G401.6 (cell line): ENCODE data around the gene ELAVL1.
"Not testable (repeated sequence)": the region's sequence is repeated elsewhere in the genome, so short reads cannot be mapped to it uniquely, and the experiment has no call there.

ENCODE experiments used
- FAIRE-seq: peaks from 2 replicates; lab custom pipeline; 2012; peaks lifted over from hg19 to GRCh38; lab: Jason Lieb, UNC

The ELAVL1 gene

DNA sequence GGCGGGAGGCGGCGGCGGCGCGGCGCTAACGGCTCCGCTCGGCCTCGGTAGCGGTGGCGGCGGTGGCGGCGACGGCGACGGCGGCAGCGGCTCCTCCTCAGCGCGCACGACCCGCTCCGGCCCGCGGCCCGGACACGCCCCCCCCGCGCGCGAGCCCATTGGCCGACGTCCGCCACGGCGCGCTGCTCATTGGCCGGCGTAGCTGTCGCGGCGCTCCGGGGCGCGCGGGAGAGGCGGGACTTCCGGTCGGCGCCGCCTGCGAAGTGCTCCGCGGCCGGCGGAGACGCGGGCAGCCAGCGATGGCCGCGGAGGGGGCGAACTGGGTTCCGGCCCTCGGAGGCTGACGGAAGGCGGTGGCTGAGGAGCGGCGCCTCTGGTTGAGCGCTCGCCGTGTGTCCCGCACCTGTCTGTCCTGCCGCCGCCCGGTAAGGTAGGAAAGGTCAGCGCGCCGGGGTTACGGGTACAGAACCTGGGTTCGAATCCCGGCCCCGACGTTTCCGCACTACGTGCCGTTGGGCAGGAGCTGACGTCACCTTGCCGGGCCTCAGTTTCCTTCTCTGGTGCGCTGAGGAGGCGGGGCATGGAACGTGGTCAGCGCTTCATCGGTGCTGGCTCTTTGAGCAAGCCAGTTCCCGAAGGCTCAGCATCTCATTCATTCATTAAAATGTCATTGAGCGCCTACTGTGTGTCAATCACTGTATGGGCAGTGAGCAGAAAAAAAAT lies at the start of gene ELAVL1:
TSS of gene ELAVL1 (minus strand) at position 108 of the 723 bp plus-strand sequence. CDS start 13,826 bp downstream, outside the sequence.
- no peak for FAIRE-seq

DNA sequence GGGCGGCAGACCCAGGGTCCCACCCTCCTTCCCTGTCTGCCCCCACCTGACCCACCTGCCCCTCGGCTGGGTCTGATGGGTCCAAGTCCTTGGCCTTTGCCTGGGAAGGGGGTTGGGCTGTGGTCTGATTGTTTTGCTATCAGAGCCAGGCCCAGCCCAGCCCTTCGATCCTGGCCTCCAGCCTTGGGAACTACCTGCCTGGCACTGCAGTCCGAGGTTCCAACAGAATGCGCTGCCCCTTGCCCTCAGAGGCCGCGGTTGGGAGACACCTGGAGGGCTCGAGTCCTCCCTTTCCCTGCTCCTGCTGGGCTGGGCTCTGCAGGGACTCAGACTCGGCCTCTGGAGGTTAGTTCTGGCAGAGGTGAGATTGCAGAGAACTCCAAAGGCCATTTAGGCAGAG lies 48.7 kb upstream of the ELAVL1 start:
- FAIRE-seq: no peak

DNA sequence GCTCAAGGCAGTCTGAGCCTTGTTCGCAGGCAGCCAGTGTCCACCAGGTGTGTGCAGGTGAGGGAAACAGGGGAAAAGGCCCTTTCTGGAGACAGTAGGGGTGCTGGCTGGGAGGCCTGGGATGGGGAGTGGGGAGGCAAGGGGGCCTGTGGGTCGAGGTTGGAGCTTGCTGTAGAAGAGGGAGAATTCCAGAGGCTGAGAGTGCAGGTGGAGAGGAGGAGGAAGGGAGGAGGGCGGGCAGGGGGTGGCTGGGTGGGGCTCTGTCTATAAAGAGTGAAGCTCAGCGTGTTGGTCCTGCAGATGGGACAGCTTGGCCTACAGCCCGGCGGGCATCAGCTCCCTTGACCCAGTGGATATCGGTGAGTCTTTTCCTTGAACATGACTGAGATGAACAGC lies 47.0 kb upstream of the ELAVL1 start, which contains the start of gene CCL25:
TSS of gene CCL25 (plus strand) at position 297 of the 396 bp plus-strand sequence. CDS start 290 bp downstream, outside the sequence.
- FAIRE-seq: no peak

DNA sequence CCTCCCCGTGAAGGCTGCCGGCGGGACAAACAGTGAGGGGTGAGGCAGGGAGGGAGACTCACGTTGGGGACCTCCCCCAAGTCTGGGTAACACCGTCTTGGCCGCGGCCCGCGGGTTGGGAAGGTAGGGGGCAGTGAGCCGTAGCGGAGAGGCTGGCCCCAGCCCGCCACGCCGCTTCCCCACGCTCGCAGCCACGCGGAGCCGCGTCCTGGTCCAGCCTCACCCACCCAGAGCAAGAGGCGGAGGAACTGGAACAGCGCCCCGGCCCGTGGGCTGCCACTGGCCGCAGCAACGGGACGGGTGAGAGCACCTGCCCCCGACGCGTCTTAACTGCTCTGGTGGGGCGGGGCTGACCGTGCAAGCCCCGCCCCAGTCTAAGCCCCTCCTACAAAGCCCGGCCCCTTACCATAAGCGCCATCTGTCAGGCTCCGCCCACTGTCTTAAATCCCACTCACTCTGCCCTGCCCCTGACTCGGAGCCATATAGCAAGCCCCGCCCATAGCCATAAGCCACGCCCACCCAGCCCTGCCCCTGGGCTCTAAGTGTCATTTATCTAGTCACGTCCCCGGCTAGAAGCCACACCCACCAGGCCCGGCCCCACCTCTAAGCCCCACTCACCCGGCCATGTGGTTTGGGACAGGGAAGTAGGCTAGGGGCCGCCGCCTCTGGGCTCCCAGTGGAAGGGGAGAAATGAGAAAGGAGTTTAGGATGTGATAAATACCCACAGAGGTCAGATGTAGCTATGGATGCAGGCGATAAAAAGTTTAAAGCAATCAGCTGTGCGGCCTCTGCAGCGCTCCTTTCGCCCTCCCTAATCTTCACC lies 45.0 kb upstream of the ELAVL1 start:
- FAIRE-seq: no peak

DNA sequence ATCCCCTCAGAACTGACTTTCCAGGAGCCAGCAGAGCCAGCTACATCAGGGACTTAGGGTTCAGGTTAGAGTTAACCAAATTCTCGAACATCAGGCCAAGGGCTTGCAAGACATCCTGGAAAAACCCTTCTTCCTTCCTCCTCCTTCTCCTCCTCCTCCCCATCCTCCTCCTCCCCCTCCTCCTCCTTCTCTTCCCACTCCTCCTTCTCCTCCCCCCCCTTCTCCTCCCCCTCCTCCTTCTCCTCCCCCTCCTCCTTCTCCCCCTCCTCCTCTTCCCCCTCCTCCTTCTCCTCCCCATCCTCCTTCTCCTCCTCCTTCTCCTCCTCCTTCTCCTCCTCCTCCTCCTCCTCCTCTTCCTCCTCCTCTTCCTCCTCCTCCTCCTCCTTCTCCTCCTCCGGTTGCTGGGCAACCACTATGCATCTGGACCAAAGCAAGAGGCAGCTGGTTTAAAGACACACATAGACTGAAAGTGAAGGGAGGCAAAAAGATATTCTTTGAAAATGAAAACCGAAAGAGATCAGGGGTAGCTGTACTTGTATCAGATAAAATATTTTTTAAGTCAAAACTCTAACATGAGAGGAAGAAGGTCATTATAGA lies 41.2 kb upstream of the ELAVL1 start:
- FAIRE-seq: no peak

DNA sequence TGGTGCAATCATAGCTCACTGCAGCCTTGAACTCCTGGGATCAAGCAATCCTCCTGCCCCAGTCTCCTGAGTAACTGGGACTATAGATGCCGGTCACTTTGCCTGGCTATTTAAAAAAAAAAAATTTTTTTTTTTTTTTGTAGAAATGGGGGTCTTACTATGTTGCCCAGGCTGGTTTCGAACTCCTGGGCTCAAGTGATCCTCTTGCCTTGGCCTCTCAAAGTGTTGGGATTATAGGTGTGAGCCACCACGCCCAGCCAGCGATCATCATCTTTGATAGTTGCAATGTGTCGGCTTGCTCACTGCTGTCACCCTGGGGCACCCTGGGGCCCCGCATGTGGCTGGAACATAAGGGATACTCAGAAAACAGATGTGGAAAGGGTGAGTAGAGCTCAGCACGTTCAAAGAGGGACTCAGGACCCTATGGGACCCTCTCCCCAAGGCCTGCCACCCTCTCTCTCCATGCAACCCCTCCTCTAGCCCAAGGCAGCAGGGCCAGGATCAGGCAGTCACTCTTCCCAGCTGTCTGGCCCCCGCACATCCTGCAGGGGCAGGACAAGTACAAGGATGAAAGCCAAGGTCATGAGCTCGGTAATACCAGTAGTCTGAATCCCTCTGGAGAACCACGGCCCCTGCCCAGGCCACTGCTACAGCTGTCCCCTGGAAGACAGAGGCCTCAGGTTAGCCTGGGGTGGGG lies 40.6 kb upstream of the ELAVL1 start:
- FAIRE-seq: no peak

DNA sequence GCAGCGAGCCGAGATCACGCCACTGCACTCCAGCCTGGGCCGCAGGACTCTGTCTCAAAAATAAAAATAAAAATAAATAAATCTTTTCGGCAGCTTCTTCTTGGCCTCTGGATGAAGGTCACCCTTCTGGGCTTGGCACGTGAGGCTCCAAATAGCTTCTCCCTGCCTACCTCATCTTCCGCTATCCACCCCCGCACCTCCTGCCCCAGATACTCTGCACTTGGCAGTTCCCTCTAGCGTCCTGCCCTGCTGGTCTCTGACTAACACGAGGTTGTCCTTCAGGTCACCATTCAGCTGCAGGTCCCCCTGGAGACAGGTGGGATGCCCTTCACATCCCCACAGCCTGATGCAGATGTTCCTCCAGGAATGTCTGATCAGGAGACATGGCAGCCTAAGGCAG lies 38.6 kb upstream of the ELAVL1 start:
- FAIRE-seq: no peak

DNA sequence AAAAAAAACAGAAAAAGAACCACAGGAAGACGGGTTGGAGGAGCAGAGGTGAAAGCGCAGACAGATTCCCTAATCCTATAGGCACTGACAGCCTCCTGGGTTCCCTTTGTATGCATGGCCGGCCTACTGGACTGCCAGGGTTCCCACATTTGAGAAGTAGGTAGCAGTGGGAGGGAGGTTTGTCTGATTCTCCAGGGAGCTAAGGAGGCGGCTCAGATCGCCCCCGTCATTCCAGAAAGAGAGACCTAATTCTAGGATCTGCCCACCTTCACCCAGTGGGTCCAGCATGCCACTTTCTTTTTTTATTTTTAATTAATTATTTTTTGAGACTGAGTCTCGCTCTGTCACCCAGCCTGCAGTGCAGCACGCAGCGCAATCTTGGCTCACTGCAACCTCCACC lies 37.5 kb upstream of the ELAVL1 start:
- no peak for FAIRE-seq

DNA sequence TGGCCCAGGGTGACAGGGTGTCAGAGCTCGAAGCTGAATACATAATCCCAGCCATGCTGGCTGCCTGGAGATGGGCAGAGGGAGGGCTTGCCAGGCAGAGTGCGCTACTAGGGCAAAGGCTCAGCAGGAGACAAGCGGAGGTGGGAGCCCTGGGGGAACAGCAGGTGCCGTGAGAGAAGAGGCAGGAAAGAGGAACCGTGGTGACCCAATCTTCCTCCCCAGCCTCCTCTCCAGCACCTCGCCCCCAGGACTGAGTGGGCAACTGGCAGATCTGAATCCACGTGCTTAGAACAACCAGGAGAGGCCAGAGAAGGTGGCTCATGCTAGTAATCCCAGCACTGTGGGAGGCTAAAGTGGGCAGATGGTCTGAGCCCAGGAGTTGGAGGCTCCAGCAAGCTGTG lies 36.1 kb upstream of the ELAVL1 start:
- FAIRE-seq: no peak

DNA sequence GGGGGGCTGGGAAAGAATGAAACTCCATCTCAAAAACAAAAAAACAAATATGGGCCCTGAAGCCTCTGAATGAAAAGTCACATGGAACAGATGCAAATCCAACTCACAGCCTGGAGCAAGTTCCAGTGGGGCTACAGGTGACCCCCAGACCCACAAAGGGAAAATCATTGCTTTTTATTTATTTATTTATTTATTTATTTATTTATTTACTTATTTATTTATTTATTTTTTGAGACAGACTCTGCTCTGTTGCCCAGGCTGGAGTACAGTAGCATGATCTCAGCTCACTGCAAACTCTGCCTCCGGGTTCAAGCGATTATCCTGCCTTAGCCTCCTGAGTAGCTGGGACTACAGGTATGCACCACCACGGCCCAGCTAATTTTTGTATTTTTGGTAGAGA lies 33.8 kb upstream of the ELAVL1 start:
- FAIRE-seq: no peak

DNA sequence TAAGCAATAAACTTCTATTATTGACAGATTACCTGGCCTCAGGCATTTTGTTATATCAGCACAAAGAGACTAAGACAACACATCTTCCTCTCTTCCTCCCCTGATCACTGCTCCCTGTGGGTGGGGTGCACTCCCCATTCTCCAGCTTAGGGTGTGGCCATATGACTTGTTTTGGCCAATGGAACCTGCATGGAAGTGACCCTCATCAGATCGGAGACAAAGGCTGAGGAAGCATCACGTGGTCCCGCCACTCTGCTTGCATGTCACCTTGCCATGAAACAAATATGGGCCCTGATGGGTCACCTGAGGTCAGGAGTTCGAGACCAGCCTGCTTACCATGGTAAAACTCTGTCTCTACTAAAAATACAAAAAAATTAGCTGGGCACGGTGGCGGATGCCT lies 33.4 kb upstream of the ELAVL1 start:
- FAIRE-seq: no peak

DNA sequence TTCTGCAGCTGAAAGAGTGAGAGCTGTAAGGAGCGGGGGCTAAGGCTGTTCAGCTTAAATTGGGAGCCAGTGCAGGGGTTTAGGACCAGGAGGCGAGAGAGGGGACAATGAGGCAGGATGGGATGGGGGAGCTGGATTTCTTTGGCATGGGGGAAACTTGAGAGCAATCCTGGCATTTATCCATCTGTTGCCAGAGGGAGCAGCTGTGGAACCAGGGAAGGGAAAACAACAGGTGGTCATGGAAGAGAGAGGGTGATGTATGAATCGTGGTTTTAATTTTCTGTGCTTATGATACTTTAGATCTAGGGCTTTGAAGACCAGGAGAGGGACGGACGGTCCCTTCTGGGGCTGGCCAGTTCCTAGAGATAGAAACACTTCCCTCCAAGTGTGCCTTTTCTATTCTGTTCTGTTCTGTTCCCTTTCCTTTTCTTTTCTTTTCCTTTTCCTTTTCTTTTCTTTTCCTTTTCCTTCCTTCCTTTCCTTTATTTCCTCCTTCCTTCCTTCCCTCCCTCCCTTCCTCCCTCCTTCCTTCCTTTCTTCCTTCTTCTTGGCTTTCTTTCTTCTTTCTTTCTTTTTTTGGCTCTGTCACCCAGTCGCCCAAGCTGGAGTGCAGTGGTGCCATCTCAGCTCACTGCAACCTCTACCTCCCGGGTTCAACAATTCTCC lies 31.1 kb upstream of the ELAVL1 start:
- FAIRE-seq: no peak

DNA sequence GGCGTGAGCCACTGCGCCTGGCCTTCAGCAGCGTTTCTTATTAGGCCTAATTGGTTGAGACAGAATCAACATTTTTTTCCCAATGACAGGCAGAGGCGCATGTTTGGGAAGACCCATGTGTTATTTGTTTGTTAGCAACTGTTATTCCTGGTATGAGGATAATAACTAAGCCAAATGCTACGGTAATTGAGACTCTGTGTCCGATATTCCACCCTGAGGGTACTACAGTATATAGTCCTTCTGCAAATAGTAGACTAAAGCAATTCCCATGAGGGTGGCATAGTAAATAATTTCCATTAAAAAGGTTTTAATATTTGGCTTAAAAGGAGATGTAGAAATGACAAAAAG lies 28.7 kb upstream of the ELAVL1 start:
- no peak for FAIRE-seq

DNA sequence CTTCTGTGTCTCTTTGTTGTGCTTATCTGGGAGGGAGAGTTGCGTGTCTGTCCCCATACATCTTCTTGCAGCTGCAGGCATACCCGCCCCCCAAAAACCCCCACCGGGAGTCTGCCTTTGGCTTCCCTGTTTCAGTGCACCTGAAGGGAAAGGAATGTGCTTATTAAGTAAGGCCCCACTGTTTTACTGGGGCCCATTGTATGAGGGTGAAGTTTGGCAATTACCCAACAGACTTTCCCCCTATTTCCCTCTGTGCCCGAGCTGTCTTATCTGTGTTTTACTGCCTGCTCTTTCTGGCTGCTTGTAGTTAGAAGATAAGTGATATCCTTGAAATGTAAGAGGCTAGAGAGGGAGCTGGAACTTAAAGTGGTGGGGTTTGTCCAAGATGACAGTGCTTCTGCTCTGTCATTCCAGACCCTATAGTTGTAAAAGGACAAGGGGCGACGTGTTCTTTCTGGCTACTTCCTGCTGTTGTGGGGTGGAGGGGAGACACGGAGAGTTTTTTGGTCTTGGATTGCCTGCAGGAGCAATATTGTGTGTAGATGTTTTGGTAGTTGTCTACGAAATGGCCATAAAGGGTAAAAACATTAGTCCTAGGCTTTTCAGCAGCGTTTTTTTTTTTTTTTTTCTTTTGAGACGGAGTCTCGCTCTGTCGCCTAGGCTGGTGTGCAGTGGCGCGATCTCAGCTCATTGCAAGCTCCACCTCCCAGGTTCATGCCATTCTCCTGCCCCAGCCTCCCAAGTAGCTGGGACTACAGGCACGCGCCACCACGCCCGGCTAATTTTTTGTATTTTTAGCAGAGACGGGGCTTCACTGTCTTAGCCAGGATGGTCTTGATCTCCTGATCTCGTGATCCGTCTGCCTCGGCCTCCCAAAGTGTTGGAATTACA lies 28.1 kb upstream of the ELAVL1 start:
- FAIRE-seq: not testable (repeated sequence)

DNA sequence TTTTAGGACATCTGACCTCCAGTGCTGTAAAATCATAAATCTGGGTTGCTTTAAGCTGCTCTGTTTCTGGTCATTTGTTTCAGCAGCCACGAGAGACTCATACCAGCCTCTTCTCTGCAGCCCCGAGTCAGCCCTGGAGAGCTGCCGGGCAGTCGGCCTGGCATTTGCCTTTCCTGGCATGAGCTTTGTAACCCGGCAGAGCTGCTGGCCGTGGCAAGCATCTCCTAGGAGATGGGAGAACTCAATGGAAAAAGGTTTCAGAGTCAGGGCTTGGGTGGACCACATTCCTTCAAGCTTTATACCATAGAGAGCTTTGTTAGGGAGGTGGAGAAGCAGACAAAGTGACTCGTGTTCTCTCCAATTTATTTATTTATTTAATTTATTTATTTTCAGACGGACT lies 25.5 kb upstream of the ELAVL1 start:
- FAIRE-seq: no peak

DNA sequence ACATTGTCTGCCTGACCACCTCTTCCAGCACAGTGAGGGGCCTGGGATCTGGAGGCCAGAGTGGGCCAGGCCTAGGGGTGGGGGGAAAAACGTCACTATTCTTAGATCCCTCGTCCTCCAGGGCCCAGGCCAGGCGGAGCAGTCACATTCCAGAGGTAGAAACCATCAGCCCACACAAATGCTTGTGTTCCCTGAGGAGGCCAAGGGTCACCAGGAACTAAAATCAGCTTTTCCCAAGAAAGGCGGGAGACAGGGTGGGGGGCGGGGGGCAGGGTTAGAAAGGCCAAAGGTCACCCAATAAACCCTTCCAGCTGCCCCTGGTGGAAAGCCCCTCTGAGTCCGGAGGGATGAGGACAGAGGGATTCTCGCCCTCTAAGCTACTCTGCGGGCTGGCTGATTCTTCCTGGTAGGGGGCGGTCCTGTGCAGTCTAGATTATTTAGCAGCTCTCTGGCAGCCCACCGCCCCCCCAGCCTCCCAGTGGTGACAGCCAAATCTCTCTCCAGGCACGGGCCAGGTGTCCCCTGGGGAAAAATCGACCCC lies 23.6 kb upstream of the ELAVL1 start:
- FAIRE-seq: no peak

DNA sequence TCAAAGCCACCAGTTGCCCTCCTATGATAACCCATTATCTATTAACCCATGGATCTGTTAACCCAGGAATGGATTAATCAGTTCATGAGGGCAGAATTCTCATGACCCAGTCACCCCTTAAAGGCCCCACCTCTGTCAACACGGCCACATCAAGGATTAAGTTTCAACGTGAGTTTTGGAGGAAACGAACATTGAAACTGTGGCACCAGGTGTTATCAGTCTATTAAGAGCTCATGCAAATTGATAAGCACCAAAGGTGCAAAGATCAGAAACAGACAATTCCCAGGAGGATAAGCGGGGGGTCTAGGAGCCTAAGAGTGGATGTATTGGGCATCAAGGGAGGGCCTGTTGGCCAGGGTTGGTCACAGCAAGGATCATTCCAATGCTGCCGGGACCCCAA lies 19.9 kb upstream of the ELAVL1 start:
- no peak for FAIRE-seq

DNA sequence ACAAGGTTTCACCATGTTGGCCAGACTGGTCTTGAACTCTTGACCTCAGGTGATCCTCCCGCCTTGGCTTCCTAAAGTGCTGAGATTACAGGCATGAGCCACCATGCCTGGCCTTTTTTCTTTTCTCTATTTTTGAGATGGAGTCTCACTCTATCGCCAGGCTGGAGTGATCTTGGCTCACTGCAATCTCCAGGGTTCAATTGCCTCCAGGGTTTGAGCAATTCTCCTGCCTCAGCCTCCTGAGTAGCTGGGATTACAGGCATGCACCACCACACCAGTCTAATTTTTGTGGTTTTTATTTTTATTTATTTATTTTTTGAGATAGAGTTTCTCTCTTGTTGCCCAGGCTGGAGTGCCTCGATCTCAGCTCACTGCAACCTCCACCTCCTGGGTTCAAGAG lies 18.8 kb upstream of the ELAVL1 start:
- not testable (repeated sequence) for FAIRE-seq

DNA sequence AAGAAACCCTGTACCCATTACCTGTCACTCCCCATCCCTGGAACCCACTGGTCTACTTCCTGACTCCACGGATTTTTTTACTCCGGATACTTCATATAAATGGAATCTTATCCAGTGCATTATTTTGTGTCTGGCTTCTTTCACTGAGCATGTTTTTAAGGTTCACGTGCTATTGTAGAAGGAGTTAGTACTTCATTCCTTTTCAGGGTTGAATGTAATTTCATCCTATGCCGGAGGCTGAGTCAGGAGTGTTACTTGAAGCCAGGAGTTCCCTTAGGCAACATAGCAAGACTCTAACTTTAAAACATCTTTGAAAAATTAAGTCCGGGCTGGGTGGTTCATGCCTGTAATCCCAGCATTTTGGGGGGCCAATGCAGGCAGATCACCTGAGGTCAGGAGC lies 17.9 kb upstream of the ELAVL1 start:
- no peak for FAIRE-seq

DNA sequence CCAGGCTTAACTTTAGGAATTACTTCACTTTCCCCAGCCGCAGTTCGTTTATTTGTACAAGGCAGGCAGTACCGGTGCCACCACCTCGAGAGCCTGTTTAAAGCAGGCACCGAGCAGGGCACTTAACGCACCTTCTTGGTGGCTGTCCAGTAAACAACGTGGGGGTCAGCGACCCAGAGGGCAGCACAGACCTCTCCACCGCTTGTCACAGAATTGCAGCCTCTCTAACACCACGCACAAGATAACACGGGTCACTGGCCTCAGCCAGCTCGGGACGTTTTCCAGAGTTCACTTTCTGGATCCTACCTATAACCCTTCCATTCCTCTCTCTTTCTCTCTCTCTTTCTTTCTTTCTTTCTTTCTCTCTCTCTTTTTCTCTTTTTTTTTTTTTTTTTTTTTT lies 16.8 kb upstream of the ELAVL1 start:
- no peak for FAIRE-seq

DNA sequence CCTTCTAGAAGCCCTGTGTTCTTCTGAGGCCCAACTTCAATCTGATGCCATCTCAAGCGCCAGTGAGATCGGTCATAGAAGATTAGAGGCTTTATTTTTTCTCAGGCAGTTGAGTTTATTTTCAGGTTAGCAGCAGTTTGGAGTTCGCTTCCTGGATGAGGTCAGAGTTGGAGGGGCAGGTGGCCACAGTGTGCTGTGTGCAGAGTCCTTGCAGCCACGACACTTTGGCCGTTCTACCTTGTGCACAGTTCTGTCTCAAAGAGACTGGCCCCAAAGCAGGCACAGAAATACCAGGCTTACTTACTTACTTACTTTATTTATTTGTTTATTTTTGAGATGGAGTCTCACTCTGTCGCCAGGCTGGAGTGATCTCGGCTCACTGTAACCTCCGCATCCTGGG lies 15.9 kb upstream of the ELAVL1 start:
- FAIRE-seq: no peak
